ENCODE results near the gene CEP72. TPM values are rescaled to one million over a fixed set of nuclear protein-coding genes. Genes with fewer than 3 reads are reported as not detected.
"Not testable (repeated sequence)": the region's sequence is repeated elsewhere in the genome, so short reads cannot be mapped to it uniquely, and the experiment has no call there.

The CEP72 gene
- total and polyA plus RNA-seq, 2 of the 13 experiments (the other 11 are each of a cell fraction or from before 2014, with no cell fraction given) = 3.4 to 9.4 TPM

GRCh38 chr5:681317-682191 is 69.4 kb downstream of the CEP72 start:
- H3K36me3 ChIP-seq (replicated peaks in 1 of 2; ENCODE audit: control insufficient read depth in 1 of 2, insufficient read depth in 2 of 2, low read length in 2 of 2); H3K9ac ChIP-seq (ENCODE audit: insufficient read depth, low read depth, low read length); intact Hi-C loops (cut with micrococcal nuclease; ENCODE audit: unreplicated experiment); ATAC-seq; H3K4me2 ChIP-seq (ENCODE audit: low read depth, low read length); H3K4me1 ChIP-seq (ENCODE audit: insufficient read depth, low read length); H3K4me3 ChIP-seq (replicated peaks in 1 of 3; ENCODE audit: insufficient read depth in 1 of 3, low read depth in 2 of 3, low read length in 3 of 3); H3K79me2 ChIP-seq (ENCODE audit: insufficient read depth, low read length); H2AFZ ChIP-seq (ENCODE audit: low read length); CTCF ChIA-PET (ENCODE audit: low intra/inter-chr PET ratio, low total read pairs); FAIRE-seq; POLR2A ChIA-PET; DNase-seq (ENCODE audit: low spot score); H3K27ac ChIP-seq (ENCODE audit: extremely low read length, insufficient read depth, low read length); H3K9me3 ChIP-seq (ENCODE audit: low read length); BruUV-seq (replicated peaks); H4K20me1 ChIP-seq (ENCODE audit: insufficient read depth, low read length): not testable (repeated sequence)
- H3K27me3 ChIP-seq (ENCODE audit: control insufficient read depth in 1 of 2, insufficient read depth in 2 of 2, low read length in 2 of 2) = peaks cover 6 to 22% of the 10 kb centered on the region in 2 experiments; a peak in 4 of 5 replicates
- in situ Hi-C loops (cut with HindIII; ENCODE audit: extremely low pct_ligation_motif_present, low pct_unique_long_range_greater_than_20kb) = loop anchor here (10.0 kb wide), 1 partner anchor 93 kb away; no protein-coding TSS in a partner anchor
- WGBS (ENCODE audit: low lambda C conversion rate) = 83% methylated on average over 2 of the region's 17 CpGs

- H3K4me3 ChIP-seq (replicated peaks in 1 of 3; ENCODE audit: insufficient read depth in 1 of 3, low read depth in 2 of 3, low read length in 3 of 3); H3K27ac ChIP-seq (ENCODE audit: extremely low read length, insufficient read depth, low read length); H3K4me1 ChIP-seq (ENCODE audit: insufficient read depth, low read length); intact Hi-C loops (cut with micrococcal nuclease; ENCODE audit: unreplicated experiment); H4K20me1 ChIP-seq (ENCODE audit: insufficient read depth, low read length); H2AFZ ChIP-seq (ENCODE audit: low read length); H3K4me2 ChIP-seq (ENCODE audit: low read depth, low read length); H3K9ac ChIP-seq (ENCODE audit: insufficient read depth, low read depth, low read length); DNase-seq (ENCODE audit: low spot score); BruUV-seq (replicated peaks); H3K9me3 ChIP-seq (ENCODE audit: low read length); H3K79me2 ChIP-seq (ENCODE audit: insufficient read depth, low read length); FAIRE-seq; POLR2A ChIA-PET; CTCF ChIA-PET (ENCODE audit: low intra/inter-chr PET ratio, low total read pairs); ATAC-seq; H3K36me3 ChIP-seq (replicated peaks in 1 of 2; ENCODE audit: control insufficient read depth in 1 of 2, insufficient read depth in 2 of 2, low read length in 2 of 2): not testable (repeated sequence)
- in situ Hi-C loops (cut with HindIII; ENCODE audit: extremely low pct_ligation_motif_present, low pct_unique_long_range_greater_than_20kb) = loop anchor here (10.0 kb wide), 1 partner anchor 93 kb away; no protein-coding TSS in a partner anchor
- H3K27me3 ChIP-seq (ENCODE audit: control insufficient read depth in 1 of 2, insufficient read depth in 2 of 2, low read length in 2 of 2) = peaks cover 6 to 18% of the 10 kb centered on the region in 2 experiments; a peak in 4 of 5 replicates
- WGBS (ENCODE audit: low lambda C conversion rate) = no CpG with 5 or more reads among the region's 3 CpGs
These were observed 70.1 kb downstream of the CEP72 start for GRCh38 chr5:682216-682615.

GRCh38 chr5:682651-683358 is 70.7 kb downstream of the CEP72 start:
- H3K4me3 ChIP-seq (replicated peaks in 1 of 3; ENCODE audit: insufficient read depth in 1 of 3, low read depth in 2 of 3, low read length in 3 of 3); H3K27ac ChIP-seq (ENCODE audit: extremely low read length, insufficient read depth, low read length); ATAC-seq; H3K4me1 ChIP-seq (ENCODE audit: insufficient read depth, low read length); H3K9ac ChIP-seq (ENCODE audit: insufficient read depth, low read depth, low read length); FAIRE-seq; DNase-seq (ENCODE audit: low spot score); H4K20me1 ChIP-seq (ENCODE audit: insufficient read depth, low read length); H3K4me2 ChIP-seq (ENCODE audit: low read depth, low read length); H3K79me2 ChIP-seq (ENCODE audit: insufficient read depth, low read length); BruUV-seq (replicated peaks); H2AFZ ChIP-seq (ENCODE audit: low read length); intact Hi-C loops (cut with micrococcal nuclease; ENCODE audit: unreplicated experiment); CTCF ChIA-PET (ENCODE audit: low intra/inter-chr PET ratio, low total read pairs); H3K36me3 ChIP-seq (replicated peaks in 1 of 2; ENCODE audit: control insufficient read depth in 1 of 2, insufficient read depth in 2 of 2, low read length in 2 of 2); H3K9me3 ChIP-seq (ENCODE audit: low read length): not testable (repeated sequence)
- in situ Hi-C loops (cut with HindIII; ENCODE audit: extremely low pct_ligation_motif_present, low pct_unique_long_range_greater_than_20kb) = loop anchor here (10.0 kb wide), 1 partner anchor 92 kb away; no protein-coding TSS in a partner anchor
- WGBS (ENCODE audit: low lambda C conversion rate) = 19% methylated on average over 5 of the region's 17 CpGs
- H3K27me3 ChIP-seq (ENCODE audit: control insufficient read depth in 1 of 2, insufficient read depth in 2 of 2, low read length in 2 of 2) = peaks cover 4 to 18% of the 10 kb centered on the region in 2 experiments; a peak in 4 of 5 replicates
- POLR2A ChIA-PET = interaction anchor here (0.6 kb wide), 1 partner anchor 10 kb away, joined by 3 read pairs; no protein-coding TSS in a partner anchor

All from HepG2 (cell line).